ENCODE results near the gene FADS2.

Gene FADS2

DNA sequence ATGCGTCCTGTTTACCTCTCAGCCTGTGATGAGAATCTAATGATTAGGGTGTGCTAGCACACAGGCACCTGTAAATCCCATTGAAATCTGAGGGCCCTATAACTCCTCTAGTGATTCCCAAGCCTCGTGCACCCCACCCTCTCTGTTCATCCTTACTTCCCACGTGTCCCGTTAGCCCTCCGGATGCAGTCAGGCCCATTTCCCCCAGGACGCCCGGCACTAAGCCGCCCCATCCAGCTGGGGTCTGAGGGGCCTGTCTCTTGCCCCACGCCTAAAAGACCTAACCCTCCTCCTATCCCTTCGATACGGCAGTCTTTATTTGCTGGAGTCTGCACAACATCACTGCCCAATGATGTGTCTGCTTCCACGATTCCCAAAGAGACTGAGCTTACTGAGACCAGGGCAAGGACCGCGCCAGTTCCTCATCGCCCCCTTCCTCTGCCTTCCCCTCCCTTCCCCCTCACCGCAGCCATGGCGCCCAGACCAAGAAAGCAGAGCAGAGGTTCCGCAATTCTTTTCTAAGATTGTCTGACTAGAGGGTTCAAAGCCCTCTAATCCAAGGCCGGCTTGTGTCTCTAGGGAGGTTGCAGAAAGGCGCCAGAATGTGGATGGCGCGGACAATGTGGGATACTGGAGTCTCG lies 1.1 kb upstream of the FADS2 start:
- H3K4me3 ChIP-seq (replicated peaks; ENCODE audit: low read depth, low read length) = peak overlapping the region; percentile 98
- no peak for TF ChIP-seq CTCF (IDR thresholded peaks at IDR 0.05; ENCODE audit: insufficient read depth, low read length, poor library complexity, severe bottlenecking)
- no peaks in the 10 kb centered on the region for H3K27me3 ChIP-seq (replicated peaks; ENCODE audit: control insufficient read depth, insufficient read depth, low read length)
- no peak for DNase-seq (ENCODE audit: extremely low read depth, insufficient read length)
- no peaks in the 10 kb centered on the region; the same call in 1 of the 2 replicates for H3K36me3 ChIP-seq (ENCODE audit: control insufficient read depth, insufficient read depth, low read length)

GRCh38 chr11:61828379-61828628 lies 204 bp downstream of the FADS2 start:
- peaks cover 3% of the 10 kb centered on the region for H3K36me3 ChIP-seq (ENCODE audit: control insufficient read depth, insufficient read depth, low read length)
- TF ChIP-seq CTCF (IDR thresholded peaks at IDR 0.05; ENCODE audit: insufficient read depth, low read length, poor library complexity, severe bottlenecking) = no peak
- H3K4me3 ChIP-seq (replicated peaks; ENCODE audit: low read depth, low read length) = peak overlapping the region; percentile 98
- H3K27me3 ChIP-seq (replicated peaks; ENCODE audit: control insufficient read depth, insufficient read depth, low read length) = no peaks in the 10 kb centered on the region
- no peak for DNase-seq (ENCODE audit: extremely low read depth, insufficient read length)

DNA sequence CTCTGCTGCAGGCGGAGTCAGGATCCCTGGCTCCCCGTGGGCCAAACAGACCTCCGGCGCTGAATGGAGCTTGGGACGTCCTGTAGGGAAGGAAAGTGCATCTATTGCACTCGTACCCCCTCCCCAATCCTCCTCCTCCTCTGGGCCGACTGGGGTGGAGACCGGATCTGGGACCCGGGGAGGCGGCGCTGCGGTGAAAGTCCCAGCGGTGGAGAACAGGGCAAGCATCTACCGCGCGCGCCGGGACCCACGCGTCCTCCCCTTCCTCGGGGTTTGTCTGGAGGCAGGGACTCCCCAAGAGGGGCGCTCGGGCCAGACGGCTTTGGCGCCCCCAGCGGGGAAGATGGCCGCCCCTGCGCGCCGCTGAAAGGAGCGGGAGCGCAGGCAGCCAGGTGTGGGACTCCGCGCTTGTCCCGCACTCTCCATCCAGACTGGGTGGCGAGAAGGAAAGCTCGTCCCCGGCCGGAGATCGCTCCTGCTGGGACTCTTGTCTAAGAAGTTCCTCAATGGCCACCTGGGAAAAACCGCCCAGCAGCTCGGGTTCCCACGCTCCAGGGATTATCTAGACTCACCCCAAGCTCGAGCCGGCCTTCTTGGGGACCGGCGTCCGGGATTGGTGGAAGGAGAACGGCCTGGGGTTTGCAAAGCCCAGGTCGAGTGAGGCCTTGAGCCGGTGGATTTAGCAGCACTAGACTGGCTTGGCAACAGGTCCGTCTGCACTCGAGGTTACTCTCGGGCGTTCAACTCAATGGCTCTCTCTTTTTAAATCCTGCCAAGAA lies 718 bp downstream of the FADS2 start:
- H3K36me3 ChIP-seq (ENCODE audit: control insufficient read depth, insufficient read depth, low read length) = peaks cover 3% of the 10 kb centered on the region
- H3K4me3 ChIP-seq (replicated peaks; ENCODE audit: low read depth, low read length) = peak overlapping the region; percentile 98
- peak; percentile 80 for DNase-seq (ENCODE audit: extremely low read depth, insufficient read length)
- TF ChIP-seq CTCF (IDR thresholded peaks at IDR 0.05; ENCODE audit: insufficient read depth, low read length, poor library complexity, severe bottlenecking) = peak; percentile 72
- H3K27me3 ChIP-seq (replicated peaks; ENCODE audit: control insufficient read depth, insufficient read depth, low read length) = no peaks in the 10 kb centered on the region

DNA sequence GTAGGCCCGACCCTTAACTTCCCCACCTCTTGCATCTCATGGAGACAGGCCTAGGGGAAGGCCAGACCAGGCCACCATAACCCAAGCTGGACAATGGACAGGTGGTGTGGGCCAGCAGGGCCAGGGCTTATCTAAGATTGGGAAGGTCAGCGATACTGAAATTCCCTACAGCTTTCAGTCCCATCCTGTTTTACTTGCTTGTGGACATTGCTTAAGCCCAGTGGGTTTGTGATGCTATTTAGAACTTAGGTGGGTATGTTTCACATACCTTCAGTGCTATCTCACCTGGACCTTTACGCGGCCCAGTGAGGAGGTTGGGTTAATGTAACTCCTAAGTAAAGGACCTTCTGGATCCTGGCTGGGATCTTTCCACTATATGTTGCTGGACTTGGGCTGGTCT lies 1.7 kb downstream of the FADS2 start:
- no peaks in the 10 kb centered on the region for H3K27me3 ChIP-seq (replicated peaks; ENCODE audit: control insufficient read depth, insufficient read depth, low read length)
- peak overlapping the region; percentile 98 for H3K4me3 ChIP-seq (replicated peaks; ENCODE audit: low read depth, low read length)
- no peak for DNase-seq (ENCODE audit: extremely low read depth, insufficient read length)
- TF ChIP-seq CTCF (IDR thresholded peaks at IDR 0.05; ENCODE audit: insufficient read depth, low read length, poor library complexity, severe bottlenecking) = no peak
- H3K36me3 ChIP-seq (ENCODE audit: control insufficient read depth, insufficient read depth, low read length) = peaks cover 3% of the 10 kb centered on the region

DNA sequence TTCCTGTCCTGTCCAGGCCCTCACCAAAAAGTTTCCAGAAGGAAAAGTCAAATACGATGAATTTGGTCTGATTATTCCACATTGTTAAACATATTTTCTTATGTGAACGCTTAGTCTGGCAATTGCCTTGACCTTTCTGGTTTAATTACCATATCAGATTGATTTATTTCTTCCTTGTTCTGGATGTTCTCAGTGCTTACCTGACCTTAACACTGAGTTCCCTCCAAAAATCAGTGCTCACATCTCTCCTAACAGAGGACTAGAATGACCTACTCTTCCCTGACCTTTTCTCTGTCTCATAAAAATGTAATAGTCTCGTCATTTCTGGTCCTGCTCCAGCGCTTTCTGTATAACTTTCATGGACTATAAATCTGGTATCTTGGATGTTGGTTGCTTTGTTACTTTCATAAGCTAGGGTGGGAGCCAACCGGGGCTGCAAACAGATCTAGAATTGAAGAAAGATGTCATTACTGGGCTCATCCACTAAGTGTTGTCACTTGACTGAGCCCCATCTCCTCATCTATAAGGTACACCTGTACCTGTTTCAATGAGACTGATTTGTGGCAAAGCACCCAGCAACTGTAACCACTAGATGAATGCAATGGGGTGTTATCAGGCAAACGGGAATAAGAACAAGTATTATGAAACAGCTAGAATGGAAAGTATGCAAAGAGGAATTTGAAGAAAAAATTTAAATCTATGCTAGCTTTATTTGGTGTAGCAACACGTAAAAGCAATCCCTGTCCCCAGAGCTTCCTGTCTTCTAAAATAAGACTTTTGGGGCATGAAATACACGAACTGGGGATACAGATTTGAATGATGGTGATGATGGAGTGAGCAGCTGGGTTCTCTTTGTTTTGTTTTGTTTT lies 2.4 kb downstream of the FADS2 start:
- peaks cover 3% of the 10 kb centered on the region for H3K36me3 ChIP-seq (ENCODE audit: control insufficient read depth, insufficient read depth, low read length)
- DNase-seq (ENCODE audit: extremely low read depth, insufficient read length) = no peak
- no peak for TF ChIP-seq CTCF (IDR thresholded peaks at IDR 0.05; ENCODE audit: insufficient read depth, low read length, poor library complexity, severe bottlenecking)
- no peaks in the 10 kb centered on the region for H3K27me3 ChIP-seq (replicated peaks; ENCODE audit: control insufficient read depth, insufficient read depth, low read length)
- H3K4me3 ChIP-seq (replicated peaks; ENCODE audit: low read depth, low read length) = peak overlapping the region; percentile 98

Data from GM06990 (cell line).